Testis (tissue), 2 donors: Measurements from ENCODE around the gene PDGFB.

Experiments
- CTCF ChIP-seq, 3 experiments: fragments of 450-650 bp in 2 of 3; fragments of 200-600 bp in 1 of 3; sonication (generic) in 1 of 3; IDR thresholded peaks; one replicate each; pipeline ENCODE4 v1.5.1; 2016 to 2019; ENCODE audit warnings: antibody characterized with exemption in 3 of 3, mild to moderate bottlenecking in 2 of 3, moderate library complexity in 1 of 3
- POLR2A ChIP-seq: fragments of 450-650 bp; IDR thresholded peaks from one replicate; pipeline ENCODE4 v1.6.1; 2017; ENCODE audit warnings: antibody characterized with exemption, mild to moderate bottlenecking, moderate library complexity

- TF ChIP-seq CTCF (IDR thresholded peaks at IDR 0.05) (no peak), POLR2A (no peak)
Measured at GRCh38 chr22:39289533-39289932, 44.8 kb upstream of the PDGFB start.
